ENCODE data around the gene NEK3. TPM values are rescaled to one million over a fixed set of nuclear protein-coding genes. Genes with fewer than 3 reads are reported as not detected.

The NEK3 gene
- total and polyA plus RNA-seq, 4 donors, result 6.0 to 30.9 (median 19.9) TPM

DNA sequence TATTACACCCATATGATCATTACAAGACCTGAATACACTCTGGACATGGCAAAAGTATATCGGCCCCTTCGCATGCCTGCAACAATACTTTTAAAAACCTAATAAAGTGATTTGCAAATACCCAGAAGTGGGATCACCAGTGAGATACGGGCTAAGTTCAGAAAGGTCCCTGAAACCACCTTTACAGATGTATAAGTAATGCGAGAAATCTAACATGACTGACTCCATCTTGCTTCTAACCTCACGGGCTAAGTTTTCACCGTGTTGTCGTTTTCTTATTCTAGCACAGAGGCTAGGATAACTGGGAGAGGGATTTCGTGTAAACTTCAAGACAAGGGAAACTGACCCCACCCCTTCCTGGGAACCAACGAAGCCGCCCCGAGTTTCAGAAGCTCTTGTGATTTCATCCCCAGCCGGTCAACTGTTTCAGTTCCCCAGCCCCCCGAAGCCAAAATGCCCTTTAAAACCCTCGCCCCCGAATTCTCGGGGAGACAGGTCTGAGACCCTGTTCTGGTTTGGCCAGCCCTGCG is 703 bp downstream of the NEK3 start:
- H3K36me3 ChIP-seq (ENCODE audit: control insufficient read depth in 4 of 4, insufficient read depth in 4 of 4, low read length in 4 of 4), result peaks cover 0 to 2% (median 0%) of the 10 kb centered on the region in 4 donors
- peak; percentile 58 to 75 (median 73) for DNase-seq
- H3K27me3 ChIP-seq (ENCODE audit: control insufficient read depth in 3 of 3, insufficient read depth in 3 of 3, low read length in 2 of 3), result no peaks in the 10 kb centered on the region
- peak overlapping the region; percentile 74 for H3K4me3 ChIP-seq
- peak overlapping the region; percentile 43 to 83 for H3K9ac ChIP-seq (ENCODE audit: insufficient read depth in 1 of 2, low read length in 2 of 2)
- 10 to 11% methylated on average over 17 of the region's 17 CpGs for WGBS, 2 donors
- H3K9me3 ChIP-seq (ENCODE audit: control insufficient read depth in 4 of 4, insufficient read depth in 3 of 4, low read length in 3 of 4), result no peaks in the 10 kb centered on the region
- TF ChIP-seq, protein P1, sequence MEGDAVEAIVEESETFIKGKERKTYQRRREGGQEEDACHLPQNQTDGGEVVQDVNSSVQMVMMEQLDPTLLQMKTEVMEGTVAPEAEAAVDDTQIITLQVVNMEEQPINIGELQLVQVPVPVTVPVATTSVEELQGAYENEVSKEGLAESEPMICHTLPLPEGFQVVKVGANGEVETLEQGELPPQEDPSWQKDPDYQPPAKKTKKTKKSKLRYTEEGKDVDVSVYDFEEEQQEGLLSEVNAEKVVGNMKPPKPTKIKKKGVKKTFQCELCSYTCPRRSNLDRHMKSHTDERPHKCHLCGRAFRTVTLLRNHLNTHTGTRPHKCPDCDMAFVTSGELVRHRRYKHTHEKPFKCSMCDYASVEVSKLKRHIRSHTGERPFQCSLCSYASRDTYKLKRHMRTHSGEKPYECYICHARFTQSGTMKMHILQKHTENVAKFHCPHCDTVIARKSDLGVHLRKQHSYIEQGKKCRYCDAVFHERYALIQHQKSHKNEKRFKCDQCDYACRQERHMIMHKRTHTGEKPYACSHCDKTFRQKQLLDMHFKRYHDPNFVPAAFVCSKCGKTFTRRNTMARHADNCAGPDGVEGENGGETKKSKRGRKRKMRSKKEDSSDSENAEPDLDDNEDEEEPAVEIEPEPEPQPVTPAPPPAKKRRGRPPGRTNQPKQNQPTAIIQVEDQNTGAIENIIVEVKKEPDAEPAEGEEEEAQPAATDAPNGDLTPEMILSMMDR (IDR thresholded peaks at IDR 0.05; ENCODE audit: control extremely low read depth, extremely low read depth), result no peak
- peak overlapping the region; percentile 80 to 87 for H3K27ac ChIP-seq (ENCODE audit: low read depth in 1 of 2, low read length in 1 of 2)
- peaks cover 9 to 16% (median 11%) of the 10 kb centered on the region in 5 donors for H3K4me1 ChIP-seq (ENCODE audit: control insufficient read depth in 5 of 5, insufficient read depth in 5 of 5, low read length in 5 of 5)
- peak; percentile 38 for ATAC-seq (ENCODE audit: insufficient read depth, low FRiP score)

DNA sequence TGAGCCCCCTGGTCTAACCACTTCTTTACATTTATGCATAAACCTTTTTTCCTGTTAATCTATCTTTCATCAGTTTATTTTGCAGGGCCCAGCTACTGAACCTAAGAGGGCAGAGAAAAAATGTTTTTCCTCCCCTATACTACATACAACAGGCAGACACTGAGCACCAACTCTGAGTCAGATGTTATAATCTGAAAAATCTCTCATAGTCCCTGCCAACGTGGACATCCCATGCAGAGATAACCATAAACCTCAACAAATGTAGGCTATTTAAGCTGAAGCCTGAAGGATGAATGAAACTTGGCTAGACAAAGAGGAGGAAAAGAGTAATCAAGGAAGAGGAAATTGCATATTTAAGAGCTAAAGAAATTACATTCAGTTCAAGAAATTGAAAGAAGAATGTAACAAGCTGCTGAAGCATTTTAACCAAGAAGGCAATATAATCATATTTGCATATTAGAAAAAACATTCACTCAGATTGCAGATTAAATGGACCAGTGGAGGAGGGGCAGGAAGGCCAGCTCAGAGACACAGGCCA is 2.6 kb downstream of the NEK3 start:
- no peaks in the 10 kb centered on the region for H3K9me3 ChIP-seq (ENCODE audit: control insufficient read depth in 4 of 4, insufficient read depth in 3 of 4, low read length in 3 of 4)
- no peak overlapping the region for H3K9ac ChIP-seq (ENCODE audit: insufficient read depth in 1 of 2, low read length in 2 of 2)
- WGBS, 2 donors, result 34 to 35% methylated on average over 1 of the region's 1 CpG
- no peak for ATAC-seq (ENCODE audit: insufficient read depth, low FRiP score)
- no peak overlapping the region for H3K4me3 ChIP-seq
- H3K27me3 ChIP-seq (ENCODE audit: control insufficient read depth in 3 of 3, insufficient read depth in 3 of 3, low read length in 2 of 3), result no peaks in the 10 kb centered on the region
- DNase-seq, result no peak
- peaks cover 3 to 16% (median 11%) of the 10 kb centered on the region in 5 donors for H3K4me1 ChIP-seq (ENCODE audit: control insufficient read depth in 5 of 5, insufficient read depth in 5 of 5, low read length in 5 of 5)
- TF ChIP-seq, protein P1 (IDR thresholded peaks at IDR 0.05; ENCODE audit: control extremely low read depth, extremely low read depth), result no peak
- H3K27ac ChIP-seq (ENCODE audit: low read depth in 1 of 2, low read length in 1 of 2), result peak overlapping the region in 1 of 2 donors; percentile 33
- peaks cover 0 to 4% (median 0%) of the 10 kb centered on the region in 4 donors for H3K36me3 ChIP-seq (ENCODE audit: control insufficient read depth in 4 of 4, insufficient read depth in 4 of 4, low read length in 4 of 4)

DNA sequence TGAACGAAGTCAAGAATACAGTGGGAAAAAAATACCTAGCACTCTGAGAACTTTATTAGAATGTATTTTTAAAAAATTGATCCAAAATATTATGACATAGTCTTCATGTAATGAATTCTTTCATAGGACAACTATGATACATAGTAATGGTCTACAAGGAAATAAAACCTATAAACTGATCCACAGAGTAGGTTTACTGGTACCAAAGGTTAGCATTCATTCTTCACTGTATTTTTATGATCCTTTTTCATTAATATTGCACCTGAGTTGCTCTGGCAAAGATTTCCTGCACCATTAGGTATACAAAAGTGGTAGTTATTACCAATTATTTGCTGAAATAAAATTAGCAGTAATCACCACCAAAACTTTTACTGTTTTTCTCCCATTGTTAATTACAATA is 4.2 kb downstream of the NEK3 start:
- Histone ChIP-seq H3K27ac (ENCODE audit: low read depth in 1 of 2, low read length in 1 of 2) (no peak overlapping the region), H3K4me1 (ENCODE audit: control insufficient read depth in 5 of 5, insufficient read depth in 5 of 5, low read length in 5 of 5) (peaks cover 3 to 16% (median 11%) of the 10 kb centered on the region in 5 donors), H3K36me3 (ENCODE audit: control insufficient read depth in 4 of 4, insufficient read depth in 4 of 4, low read length in 4 of 4) (peaks cover 0 to 13% (median 3%) of the 10 kb centered on the region in 4 donors), H3K9me3 (ENCODE audit: control insufficient read depth in 4 of 4, insufficient read depth in 3 of 4, low read length in 3 of 4) (no peaks in the 10 kb centered on the region), H3K9ac (ENCODE audit: insufficient read depth in 1 of 2, low read length in 2 of 2) (no peak overlapping the region), H3K4me3 (no peak overlapping the region), H3K27me3 (ENCODE audit: control insufficient read depth in 3 of 3, insufficient read depth in 3 of 3, low read length in 2 of 3) (no peaks in the 10 kb centered on the region)
- 93 to 95% methylated on average over 1 of the region's 1 CpG for WGBS, 2 donors
- TF ChIP-seq, protein P1 (IDR thresholded peaks at IDR 0.05; ENCODE audit: control extremely low read depth, extremely low read depth), result no peak
- no peak for ATAC-seq (ENCODE audit: insufficient read depth, low FRiP score)
- DNase-seq, result no peak

Measured in lung (tissue), 12 donors.